ENCODE results near the gene VAMP7.
"Not testable (repeated sequence)": the region's sequence is repeated elsewhere in the genome, so short reads cannot be mapped to it uniquely, and the experiment has no call there.

Gene VAMP7, protein sequence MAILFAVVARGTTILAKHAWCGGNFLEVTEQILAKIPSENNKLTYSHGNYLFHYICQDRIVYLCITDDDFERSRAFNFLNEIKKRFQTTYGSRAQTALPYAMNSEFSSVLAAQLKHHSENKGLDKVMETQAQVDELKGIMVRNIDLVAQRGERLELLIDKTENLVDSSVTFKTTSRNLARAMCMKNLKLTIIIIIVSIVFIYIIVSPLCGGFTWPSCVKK

DNA sequence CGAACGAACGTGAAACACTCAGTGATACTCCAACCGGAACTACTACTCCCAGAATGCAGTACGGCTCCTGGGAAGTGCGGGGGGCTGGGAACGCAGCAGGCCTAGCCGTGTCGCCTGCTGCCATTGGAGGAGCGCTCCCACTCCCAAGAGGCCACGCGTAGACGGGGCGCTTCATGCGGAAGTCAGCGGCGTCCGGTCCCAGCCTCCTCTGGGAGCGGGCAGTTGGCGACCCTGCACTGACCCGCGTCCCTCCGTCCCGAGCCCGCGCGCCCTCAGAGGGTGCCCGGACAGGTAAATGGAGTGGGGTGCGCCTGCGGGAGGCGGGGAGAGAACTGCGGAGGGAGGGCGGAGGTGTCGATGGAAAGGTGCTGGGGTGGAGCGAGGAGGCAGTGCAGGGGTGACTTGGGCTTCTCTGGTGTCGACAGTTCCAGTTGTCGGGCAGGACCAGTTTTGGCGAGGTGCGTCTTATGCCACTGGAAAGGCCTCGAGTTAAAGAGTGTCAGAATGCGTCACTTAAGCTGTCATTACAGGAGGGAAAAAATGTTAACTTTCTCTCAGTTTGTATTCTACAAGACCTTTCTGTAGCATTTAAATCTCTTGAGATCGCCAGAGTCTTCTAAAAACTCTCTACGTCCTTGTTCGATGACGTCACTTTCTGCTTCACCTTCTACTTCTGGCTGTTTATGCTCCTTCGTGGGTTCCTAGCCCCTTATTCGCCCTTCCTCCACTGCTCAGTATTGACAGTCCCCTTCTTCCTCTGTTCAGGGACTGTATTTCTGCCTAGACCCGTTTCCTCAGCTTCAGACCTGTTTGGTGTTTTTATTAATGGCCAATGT, at the start of gene VAMP7:
TSS of gene VAMP7 (plus strand) at position 188 of the 836 bp plus-strand sequence. CDS start 8,122 bp downstream, outside the sequence.
- peak; percentile 39 to 63 (median 50) for DNase-seq

DNA sequence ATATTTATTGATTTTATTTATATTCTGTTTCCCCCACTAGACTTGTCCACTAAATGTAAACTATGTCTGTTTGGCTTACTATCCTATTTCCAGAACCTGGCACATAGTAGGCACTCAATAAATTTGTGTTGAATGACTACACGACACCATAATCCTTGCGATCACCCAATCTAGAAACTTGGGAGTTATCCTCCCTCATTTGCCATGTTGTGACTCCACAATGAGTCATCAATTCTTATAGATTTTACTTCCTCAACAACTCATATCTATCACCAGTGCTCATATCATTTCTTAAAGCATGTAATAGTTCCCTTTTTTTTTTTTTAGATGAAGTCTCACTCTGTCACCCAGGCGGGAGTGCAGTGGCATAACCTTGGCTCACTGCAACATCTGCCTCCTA, 39.9 kb upstream of the VAMP7 start:
- no peak for DNase-seq

DNA sequence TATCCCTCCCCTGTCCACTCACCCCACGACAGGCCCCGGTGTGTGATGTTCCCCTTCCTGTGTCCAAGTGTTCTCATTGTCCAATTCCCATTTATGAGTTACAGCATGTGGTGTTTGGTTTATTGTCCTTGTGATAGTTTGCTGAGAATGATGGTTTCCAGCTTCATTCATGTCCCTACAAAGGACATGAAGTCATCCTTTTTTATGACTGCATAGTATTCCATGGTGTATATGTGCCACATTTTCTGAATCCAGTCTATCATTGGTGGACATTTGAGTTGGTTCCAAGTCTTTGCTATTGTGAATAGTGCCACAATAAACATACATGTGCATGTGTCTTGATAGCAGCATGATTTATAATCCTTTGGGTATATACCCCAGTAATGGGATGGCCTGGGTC, 29.4 kb upstream of the VAMP7 start:
- not testable (repeated sequence) for DNase-seq

DNA sequence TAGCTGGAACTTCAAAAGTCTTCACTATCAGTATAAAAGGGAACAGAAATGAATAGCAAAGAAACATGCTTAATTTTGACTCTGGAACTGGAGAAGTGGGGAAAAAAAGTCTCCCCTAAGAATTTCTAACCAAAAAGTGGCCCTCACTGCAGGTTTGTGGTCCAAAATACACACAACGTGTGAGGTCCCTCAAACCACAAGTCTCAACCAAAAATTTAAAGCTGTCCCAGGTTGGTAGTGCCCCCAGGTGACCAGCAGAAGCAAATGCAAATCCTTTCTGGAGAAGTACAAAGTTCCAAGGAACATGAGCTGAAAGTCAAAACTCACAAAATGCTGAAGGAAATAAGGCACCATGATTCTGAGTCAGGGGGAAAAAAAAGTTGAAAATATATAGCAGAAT, 23.6 kb upstream of the VAMP7 start:
- no peak for DNase-seq

DNA sequence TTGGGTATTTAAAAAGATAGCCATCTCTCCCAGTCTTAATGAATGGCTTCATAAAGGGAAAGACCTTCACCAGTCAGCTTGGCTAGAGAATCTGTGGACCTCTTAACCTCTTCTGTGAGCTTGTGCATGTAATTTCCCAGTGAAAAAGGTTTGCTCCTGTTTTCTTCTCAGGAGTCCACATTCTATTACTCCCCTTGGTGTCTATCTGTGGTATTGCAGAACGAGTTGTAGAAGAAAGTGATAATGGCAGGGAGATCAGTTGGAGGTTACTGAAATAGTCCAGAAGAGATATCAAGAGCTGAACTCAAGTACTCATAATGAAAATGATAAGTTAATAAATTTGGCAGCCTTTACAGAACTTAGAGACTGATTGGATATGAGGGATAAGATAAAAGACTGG, 16.5 kb upstream of the VAMP7 start:
- DNase-seq = no peak

DNA sequence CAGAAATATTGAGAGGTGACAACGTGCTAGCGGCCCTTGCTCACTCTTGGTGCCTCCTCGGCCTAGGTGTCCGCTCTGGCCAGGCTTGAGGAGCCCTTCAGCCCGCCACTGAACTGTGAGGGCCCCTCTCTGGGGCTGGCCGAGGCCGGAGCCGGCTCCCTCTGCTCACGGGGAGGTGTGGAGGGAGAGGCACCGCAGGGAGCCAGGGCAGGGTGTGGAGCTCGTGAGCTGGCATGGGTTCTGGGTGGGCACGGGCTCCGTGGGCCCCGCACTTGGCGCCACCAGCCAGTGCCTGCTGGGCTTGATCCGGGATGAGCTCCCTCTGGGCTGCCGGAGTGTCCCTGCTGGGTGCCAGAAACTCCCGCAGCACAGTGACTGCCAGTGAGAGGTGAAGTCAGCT, 16.0 kb upstream of the VAMP7 start:
- DNase-seq = no peak

DNA sequence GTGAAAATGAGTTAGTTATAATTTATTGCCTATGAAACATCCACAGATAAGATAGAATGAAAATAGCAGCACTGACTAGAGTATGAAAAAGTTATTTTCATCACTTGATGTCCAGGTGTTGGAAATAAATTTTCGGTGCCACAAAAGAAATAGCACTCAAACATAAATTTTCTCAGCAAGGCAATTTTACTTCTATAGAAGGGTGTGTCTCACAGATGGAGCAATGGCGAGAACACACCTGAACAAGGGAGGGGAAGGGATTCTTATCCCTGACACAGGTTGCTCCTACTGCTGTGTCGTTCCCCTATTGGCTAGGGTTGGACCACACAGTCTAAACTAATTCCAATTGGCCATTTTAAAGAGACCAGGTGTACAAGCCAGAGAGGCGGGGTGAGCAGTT, 13.3 kb upstream of the VAMP7 start:
- no peak for DNase-seq

DNA sequence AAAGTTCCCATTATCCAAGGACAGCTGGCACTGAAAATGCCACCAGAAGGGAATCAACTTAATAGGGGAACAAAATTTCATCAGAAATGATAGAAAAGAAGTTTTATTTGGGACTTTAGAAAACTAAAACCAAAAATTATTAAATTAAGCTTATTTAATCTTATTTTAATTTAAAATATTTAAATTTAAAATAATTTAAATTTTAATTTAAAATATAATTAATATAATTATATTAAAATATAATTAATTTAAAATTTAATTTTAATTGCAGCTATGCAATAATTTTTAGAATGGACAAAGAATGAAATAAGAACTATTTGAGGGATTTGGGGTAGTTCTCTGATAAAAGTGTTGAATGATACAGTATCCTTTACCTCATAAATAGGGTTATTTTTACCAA, 10.2 kb upstream of the VAMP7 start:
- DNase-seq = no peak

DNA sequence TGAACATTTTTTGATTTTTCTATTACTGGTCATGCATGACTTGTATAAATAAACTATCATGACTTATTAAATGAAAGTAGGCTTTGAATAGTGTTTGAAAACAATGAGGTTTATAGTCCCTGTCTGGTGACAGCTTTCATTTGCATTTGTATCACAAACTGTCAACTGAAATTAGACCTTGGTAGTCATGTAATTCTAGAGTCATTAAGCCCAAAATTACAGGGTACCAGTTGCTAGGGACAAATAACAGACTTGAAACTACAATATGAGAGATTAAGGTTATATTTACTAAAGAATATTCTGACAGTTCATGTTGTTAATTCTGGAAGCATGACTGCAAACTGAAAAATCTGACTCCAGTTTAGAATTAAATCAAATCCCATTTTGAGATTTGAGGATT, 9.2 kb upstream of the VAMP7 start:
- no peak for DNase-seq

DNA sequence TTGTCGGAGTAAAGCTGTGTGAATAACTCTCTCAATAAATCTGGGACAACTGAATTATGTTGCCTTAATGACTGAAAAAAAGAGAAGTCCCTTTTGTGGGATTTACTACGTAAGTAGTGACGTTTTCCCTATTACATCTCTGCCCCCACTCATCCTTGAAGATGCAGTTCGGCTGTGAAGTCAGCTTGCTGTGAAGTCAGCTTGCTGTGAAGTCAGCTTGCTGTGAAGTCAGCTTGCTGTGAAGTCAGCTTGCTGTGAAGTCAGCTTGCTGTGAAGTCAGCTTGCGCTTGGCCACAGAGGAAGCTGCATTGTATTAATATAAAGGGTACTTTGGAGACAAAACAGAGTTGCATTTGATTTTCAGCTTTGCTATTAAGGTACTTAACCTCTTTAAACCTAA, 8.0 kb upstream of the VAMP7 start:
- DNase-seq = no peak

DNA sequence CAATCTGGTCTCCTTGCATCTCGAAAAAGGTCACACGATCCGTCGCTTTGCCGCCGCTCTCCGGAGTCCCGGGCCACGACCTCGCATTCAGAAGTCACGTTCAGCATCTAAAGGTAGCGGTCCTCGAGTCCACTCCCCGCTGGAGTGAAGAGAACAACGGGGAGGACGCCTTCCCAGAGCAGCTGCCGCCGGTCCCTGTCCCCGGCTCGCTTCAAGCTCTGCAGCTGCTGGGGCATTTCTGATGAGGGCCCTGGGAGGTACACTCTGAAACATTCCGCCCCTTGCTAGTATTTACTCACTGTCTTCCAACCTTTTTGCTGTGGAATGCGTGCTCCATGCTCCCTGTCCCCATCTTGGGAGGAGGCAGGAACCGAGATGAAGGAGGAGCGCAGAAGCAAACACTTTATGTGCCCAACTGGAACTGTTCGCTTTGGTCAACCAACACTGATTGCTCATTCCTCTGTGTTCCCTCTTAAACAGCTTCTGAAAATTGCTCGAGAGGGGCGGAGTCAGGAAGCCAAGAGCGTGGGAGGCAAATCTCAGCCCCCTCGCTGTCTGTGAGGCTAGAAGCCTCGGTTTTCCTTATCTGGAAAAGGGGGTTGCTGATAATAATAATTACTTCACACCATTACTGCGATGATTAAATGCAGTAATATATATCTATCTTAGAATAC, 6.4 kb upstream of the VAMP7 start:
- no peak for DNase-seq

DNA sequence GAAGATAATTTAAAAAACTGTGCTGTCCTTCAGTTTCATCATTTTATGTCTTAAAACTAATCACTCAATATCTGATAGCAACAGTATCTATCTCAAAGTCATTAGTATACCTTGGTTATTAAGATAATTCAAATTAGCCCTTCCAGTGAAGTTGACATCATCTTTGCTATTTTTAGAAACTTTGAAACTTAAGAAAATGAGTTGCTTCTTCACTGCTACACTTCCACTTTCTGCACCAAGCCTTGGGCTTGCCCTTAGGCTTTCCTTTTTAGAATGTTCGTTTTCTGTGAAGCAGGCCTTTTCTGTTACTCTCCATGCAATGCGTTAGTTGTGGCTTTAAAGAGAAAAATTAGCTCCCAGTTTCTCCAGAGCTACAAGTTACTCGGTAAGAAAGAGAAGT, 4.4 kb upstream of the VAMP7 start:
- no peak for DNase-seq

DNA sequence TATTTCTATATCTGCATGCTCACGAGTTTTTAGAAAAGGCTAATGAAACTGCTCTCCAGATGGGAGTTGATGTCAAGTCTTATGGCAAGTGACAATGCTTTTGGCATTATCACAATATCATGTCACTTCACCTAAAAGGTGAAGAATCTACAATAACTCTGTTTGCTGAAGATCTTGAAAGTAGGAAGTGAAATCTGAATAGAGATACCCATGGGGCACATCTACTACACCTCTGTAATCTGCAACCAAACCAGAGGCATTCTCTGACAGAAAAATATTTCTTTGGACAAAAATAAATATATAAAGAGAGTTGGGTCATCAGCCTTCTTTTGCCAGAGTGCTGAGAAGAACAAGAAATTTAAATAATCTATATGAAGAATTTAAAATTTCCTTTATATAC, 3.9 kb upstream of the VAMP7 start:
- no peak for DNase-seq

DNA sequence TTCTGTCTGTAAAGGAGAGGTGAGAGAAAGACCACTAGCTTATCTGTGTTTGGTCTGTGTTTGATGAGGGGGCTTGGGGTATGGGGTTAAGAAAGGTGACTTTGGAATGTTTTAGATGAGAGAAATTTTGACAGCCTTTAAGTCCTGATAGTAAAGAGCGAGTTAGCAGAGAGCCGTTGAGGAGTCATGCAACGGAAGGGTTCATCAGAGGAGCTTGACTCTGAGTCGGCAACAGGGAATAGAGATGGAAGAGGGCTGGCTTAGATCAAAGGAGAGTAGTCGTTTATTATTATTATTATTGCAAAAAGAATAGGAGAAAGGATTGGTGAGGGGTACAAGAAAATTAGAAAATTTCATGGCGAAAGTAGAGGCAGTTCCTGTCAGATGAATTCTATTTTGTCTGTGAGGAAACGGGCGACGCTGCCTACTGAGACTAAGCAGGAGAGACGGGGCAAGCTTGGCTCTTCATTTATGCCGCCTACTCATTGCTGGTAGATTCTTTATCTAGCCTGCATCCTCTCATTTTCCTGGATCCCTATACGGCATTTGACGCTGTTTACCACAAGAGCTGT, 473 bp upstream of the VAMP7 start:
- DNase-seq = no peak

DNA sequence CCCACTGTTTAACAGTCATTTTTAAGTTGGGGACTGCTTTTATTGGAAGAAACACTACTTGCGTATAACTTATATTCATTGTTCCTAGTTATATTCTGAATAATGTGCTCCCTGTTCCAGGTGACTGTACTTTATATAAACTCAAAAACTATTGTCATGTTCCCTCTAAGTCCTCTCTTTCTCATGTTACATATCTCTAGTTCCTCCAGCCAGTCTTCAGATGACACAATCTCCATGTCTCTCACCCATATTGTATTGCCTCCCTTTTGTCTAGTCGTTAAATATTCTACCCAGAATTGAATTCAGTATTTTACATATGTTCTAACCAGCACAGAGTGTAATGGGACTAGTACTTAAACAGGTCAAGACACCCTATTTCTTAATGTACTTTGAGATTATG, 5.3 kb downstream of the VAMP7 start:
- DNase-seq = no peak

DNA sequence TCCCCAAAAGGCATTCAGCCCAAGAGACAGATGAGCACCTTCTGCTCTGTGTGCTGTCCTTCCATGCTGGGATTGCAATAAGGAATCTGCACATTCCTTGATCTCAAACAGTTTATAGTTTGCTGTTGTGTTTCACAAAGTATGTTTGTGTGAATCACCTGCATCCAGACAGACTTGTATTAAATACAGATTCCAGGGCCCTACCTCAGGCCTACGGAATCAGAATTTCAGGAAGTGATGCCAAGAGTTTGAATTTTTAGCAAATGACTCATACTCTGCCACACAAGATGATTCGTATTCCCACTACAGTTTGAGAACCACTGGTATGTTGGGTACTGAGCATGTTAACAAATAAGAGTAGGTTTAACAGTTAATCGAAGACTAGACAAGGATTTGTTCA, 7.0 kb downstream of the VAMP7 start:
- no peak for DNase-seq

DNA sequence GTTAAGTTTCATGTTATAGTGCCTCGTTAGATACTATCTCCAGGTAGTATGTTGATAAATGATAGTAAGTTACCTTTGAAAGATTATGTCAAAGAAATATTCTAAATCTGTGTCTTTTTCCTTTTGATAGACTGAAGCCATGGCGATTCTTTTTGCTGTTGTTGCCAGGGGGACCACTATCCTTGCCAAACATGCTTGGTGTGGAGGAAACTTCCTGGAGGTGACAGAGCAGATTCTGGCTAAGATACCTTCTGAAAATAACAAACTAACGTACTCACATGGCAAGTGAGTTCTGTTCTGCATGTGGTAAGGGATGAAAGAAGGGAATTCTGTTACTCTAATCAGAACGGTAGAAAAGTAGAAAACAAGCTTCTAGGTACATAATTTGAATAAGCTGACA, 8.2 kb downstream of the VAMP7 start:
- DNase-seq = no peak

DNA sequence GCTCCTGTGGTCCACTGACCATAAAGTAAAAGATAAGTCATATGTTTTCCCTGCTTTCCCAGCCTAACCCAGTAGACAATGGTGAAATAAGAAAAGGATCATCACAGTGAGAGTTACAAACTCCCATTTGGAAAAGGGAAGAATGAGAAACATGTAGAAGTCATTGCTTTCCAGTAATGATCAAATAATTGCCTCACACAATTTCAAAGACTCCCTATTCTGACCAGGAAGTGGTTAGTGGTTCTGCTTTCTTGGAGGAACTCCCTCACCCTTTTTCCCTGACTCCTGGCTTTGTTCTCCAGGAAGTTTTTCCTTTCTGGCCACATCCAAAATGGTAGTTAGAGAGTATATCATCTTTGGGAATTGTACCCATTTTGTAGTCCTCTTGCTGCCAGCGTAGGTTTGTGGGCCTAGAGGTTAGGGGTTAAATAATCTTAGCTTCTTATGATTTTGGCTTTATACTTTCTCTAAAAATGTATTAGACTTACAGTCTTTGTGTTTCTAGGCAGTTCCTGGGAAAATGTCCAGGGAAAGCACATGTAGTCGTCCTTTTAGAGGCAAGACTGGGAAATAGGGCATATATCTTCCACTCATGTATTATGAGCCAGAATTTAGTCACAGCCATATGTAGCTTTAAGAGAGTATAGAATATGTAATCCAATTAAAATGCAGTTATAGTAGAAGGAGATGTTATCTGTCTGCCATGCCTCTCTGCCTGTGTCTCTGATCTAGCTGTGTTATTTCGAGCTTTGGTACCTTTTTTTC, 10.5 kb downstream of the VAMP7 start:
- no peak for DNase-seq

DNA sequence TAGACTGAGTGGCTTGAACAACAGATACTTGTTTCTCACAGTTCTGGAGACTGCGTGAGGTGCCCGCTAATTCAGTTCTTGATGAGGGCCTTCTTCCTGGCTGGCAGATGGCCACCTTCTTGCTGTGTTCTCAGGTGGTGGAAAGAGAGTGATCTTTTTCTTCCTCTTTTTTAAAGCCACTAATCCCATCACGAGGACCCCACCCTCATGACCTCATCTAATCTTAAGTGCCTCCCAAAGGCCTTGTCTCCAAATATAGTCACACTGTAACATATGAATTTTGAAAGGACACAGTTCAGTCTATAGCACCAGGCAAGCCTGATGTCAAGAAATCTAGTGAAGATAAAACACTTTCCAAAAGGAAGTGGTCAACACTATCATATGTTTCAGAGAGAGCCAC, 12.4 kb downstream of the VAMP7 start:
- no peak for DNase-seq

DNA sequence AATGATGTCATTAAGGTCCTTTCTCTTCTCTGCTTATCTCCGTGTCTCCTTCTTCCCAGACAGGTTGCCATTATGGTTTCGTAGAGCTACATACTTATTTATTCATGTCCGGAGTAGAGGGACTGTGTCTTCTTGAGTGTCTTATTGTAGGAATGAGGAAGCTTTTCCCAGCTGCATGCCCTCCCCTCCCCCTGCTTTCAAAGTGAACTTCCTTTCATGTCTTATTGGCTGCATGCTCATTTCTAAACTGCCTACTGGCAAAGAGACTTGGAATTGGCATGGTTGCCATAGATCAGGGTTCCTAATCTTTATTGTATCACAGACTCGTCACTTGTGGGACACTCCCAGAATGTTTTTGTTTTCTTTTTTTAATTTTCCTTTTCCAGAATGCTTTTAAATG, 15.4 kb downstream of the VAMP7 start:
- no peak for DNase-seq

DNA sequence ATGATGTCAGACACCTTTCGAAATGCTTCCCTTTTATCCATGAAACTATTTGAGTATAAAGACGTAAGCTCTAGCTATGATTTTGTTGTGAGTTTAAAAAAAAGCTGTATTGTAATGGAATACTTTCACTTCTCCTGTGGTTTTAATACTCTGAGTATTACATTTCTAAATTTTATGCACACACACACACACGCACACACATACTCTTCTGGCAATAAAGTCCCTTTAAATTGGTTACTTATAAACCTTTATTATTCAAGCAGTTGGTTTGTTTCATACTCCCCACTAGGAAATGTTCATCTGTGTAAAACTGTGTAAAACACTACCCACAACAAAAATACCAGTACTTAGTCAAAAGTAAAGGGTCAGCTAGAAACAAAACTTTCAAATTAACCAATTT, 18.2 kb downstream of the VAMP7 start:
- DNase-seq = no peak

DNA sequence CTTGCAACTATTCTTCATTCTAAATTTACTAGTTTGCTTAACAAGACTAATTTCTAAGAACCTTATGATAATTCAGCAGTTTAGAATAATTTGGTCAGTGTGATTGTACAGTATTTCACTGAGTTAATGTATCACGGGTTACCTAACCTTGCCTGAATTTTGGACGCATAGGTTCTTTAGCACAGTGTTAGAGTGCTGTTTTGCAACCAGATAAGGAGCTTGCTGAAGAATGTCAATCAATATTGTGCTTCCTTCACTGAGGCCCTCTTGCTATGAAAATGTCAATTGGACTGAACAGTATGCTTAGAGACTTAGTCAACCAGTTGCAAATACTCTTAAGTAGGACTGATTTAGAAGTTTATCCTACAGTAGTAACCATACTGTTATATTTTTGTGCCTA, 19.6 kb downstream of the VAMP7 start:
- no peak for DNase-seq

DNA sequence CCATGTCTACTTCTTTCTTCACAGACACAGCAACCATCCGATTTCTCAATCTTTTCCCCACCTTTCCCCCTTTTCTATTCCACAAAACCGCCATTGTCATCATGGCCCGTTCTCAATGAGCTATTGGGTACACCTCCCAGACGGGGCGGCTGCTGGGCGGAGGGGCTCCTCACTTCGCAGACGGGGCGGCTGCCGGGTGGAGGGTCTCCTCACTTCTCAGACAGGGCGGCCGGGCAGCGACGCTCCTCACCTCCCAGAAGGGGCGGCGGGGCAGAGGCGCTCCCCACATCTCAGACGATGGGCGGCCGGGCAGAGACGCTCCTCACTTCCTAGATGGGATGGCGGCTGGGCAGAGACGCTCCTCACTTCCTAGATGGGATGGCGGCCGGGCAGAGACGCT, 26.5 kb downstream of the VAMP7 start:
- DNase-seq = not testable (repeated sequence)

Measured in activated CD4-positive, CD25-positive, alpha-beta regulatory T cell (primary cell).